Gastrocnemius medialis (tissue), 4 donors: ENCODE results near the gene PHACTR1. TPM values are rescaled to one million over a fixed set of nuclear protein-coding genes. Genes with fewer than 3 reads are reported as not detected.

ENCODE experiments used
- ATAC-seq, 2 donors: fragments of 150-250 bp; one replicate each; pipeline ENCODE4 v1.9.1; 2016
- DNase-seq, 2 donors: peaks; one replicate each; pipeline ENCODE4 v3.0.0-alpha.2; 2019
- H3K27ac ChIP-seq, 4 donors: fragments of 200-600 bp; sonication (generic); 1 replicate in 1 of 4; 2 replicates in 3 of 4; pipeline ENCODE4 v1.5.1; 2016 to 2018; ENCODE audit warnings: mild to moderate bottlenecking in 2 of 4, moderate library complexity in 1 of 4
- H3K27me3 ChIP-seq, 3 donors: fragments of 200-600 bp; sonication (generic) in 2 of 3; 1 replicate in 1 of 3; 2 replicates in 2 of 3; pipeline versions ENCODE4 v1.5.1 to v1.6.0; 2016 to 2019; ENCODE audit warnings: mild to moderate bottlenecking in 1 of 3, moderate library complexity in 1 of 3
- H3K36me3 ChIP-seq, 2 donors: fragments of 200-600 bp; sonication (generic) in 1 of 2; one replicate each; pipeline ENCODE4 v1.5.1; 2017 to 2018
- H3K4me1 ChIP-seq, 2 donors: fragments of 200-600 bp; sonication (generic) in 1 of 2; one replicate each; pipeline ENCODE4 v1.5.1; 2016 to 2017; ENCODE audit warnings: mild to moderate bottlenecking in 2 of 2
- H3K4me3 ChIP-seq, 4 donors: fragments of 200-600 bp; sonication (generic) in 3 of 4; 1 replicate in 1 of 4; 2 replicates in 3 of 4; pipeline ENCODE4 v1.5.1; 2016 to 2019; ENCODE audit warnings: mild to moderate bottlenecking in 2 of 4
- H3K9me3 ChIP-seq, 3 donors: fragments of 200-600 bp; sonication (generic) in 2 of 3; 1 replicate in 1 of 3; 2 replicates in 2 of 3; pipeline ENCODE4 v1.5.1; 2016 to 2019
- CTCF ChIP-seq, 5 experiments: fragments of 450-650 bp in 3 of 5; fragments of 200-600 bp in 2 of 5; sonication (generic) in 2 of 5; IDR thresholded peaks in 4 of 5; conservative IDR thresholded peaks in 1 of 5; 1 replicate in 4 of 5; 2 replicates in 1 of 5; pipeline ENCODE4 v1.5.1; 2016 to 2019; ENCODE audit warnings: antibody characterized with exemption in 5 of 5, mild to moderate bottlenecking in 3 of 5, moderate library complexity in 3 of 5
- POLR2A ChIP-seq, 2 donors: fragments of 450-650 bp; IDR thresholded peaks; one replicate each; pipeline ENCODE4 v1.6.1; 2017; ENCODE audit warnings: antibody characterized with exemption in 2 of 2, mild to moderate bottlenecking in 2 of 2, moderate library complexity in 2 of 2
- in situ Hi-C, 4 donors: fragments of 200-750 bp; cut with MboI; loops; one replicate each; pipeline versions ENCODE4 v1.15.0 to v1.8.0; 2017; ENCODE audit warnings: low sequenced_read_pairs in 4 of 4
- intact Hi-C: fragments of 100-400 bp; cut with DNase I; formaldehyde crosslinking; loops from one replicate; pipeline ENCODE4 v1.15.1; 2023; ENCODE audit warnings: low total_unique reads
- total RNA-seq, 4 donors: library from RNA; depleted of rRNA; stranded (reverse); fragments of >200 nt; gene quantifications; one replicate each; pipeline versions ENCODE4 v1.1.0 to v1.2.3, GENCODE V29; 2016

PHACTR1 gene
- total RNA-seq, 4 donors from 2014 or later, result 0.07 to 0.82 (median 0.21) TPM

DNA sequence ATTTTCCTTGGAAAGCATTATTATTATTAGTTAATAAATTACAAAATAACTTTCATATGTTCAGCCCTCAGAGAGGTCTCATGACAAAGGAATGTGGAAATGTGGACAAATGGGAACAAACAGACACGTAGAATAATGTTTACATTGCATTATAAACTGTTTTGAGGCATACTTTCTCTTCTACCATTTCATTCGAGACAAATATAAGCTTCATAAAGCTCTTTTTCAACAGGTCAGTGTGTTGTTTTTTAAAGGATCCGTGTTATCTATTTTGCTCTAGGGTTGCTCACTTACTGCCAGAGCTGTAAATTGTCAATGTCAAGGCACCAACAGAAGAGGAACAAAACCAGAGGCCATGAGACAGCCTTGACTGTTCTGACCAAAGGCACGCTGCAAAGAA, 256.8 kb downstream of the PHACTR1 start:
- DNase-seq (no peak), ATAC-seq (no peak)
- intact Hi-C loops, result no loop called here
- in situ Hi-C loops, result no loop called here
- Histone ChIP-seq H3K36me3 (no peaks in the 10 kb centered on the region), H3K27ac (no peak overlapping the region), H3K4me3 (no peak overlapping the region), H3K27me3 (no peaks in the 10 kb centered on the region), H3K9me3 (no peaks in the 10 kb centered on the region), H3K4me1 (no peaks in the 10 kb centered on the region)
- TF ChIP-seq CTCF (IDR thresholded peaks at IDR 0.05 in 4 of 5, conservative IDR thresholded peaks at IDR 0.05 in 1 of 5) (no peak), POLR2A (IDR thresholded peaks at IDR 0.05) (no peak)

DNA sequence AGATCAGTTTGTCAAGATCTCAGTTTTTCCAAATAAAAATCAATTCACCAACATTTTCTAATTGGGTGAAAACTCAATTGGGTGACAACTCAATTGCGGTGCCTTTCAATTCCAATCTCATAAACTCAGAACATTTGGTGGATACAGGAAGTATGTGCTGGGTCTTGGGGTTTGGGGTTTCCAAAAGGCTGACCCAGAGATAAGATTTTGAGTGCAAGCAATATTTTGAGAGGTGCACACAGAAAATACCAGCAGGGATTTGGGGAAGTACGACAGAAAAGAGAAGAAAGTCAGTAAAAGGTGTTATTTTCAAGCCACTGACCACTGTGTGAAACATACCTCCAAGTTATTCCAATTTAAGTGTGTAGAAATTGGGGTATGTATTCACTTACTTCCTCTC, 258.0 kb downstream of the PHACTR1 start:
- H3K4me3 ChIP-seq, result no peak overlapping the region
- no peaks in the 10 kb centered on the region for H3K4me1 ChIP-seq
- H3K9me3 ChIP-seq, result no peaks in the 10 kb centered on the region
- no peak for DNase-seq
- intact Hi-C loops (no loop called here), in situ Hi-C loops (no loop called here)
- no peaks in the 10 kb centered on the region for H3K27me3 ChIP-seq
- H3K36me3 ChIP-seq, result no peaks in the 10 kb centered on the region
- ATAC-seq, result no peak
- TF ChIP-seq CTCF (IDR thresholded peaks at IDR 0.05 in 4 of 5, conservative IDR thresholded peaks at IDR 0.05 in 1 of 5), result no peak
- TF ChIP-seq POLR2A (IDR thresholded peaks at IDR 0.05), result no peak
- H3K27ac ChIP-seq, result no peak overlapping the region

- ATAC-seq, result no peak
- TF ChIP-seq CTCF (IDR thresholded peaks at IDR 0.05 in 4 of 5, conservative IDR thresholded peaks at IDR 0.05 in 1 of 5) (no peak), POLR2A (IDR thresholded peaks at IDR 0.05) (no peak)
- no peaks in the 10 kb centered on the region for H3K9me3 ChIP-seq
- intact Hi-C loops, result no loop called here
- in situ Hi-C loops, result no loop called here
- H3K27ac ChIP-seq, result no peak overlapping the region
- no peaks in the 10 kb centered on the region for H3K27me3 ChIP-seq
- H3K36me3 ChIP-seq, result no peaks in the 10 kb centered on the region
- no peak overlapping the region for H3K4me3 ChIP-seq
- no peak for DNase-seq
- H3K4me1 ChIP-seq, result no peaks in the 10 kb centered on the region
Measured at GRCh38 chr6:12976366-12976765, 259.8 kb downstream of the PHACTR1 start.

DNA sequence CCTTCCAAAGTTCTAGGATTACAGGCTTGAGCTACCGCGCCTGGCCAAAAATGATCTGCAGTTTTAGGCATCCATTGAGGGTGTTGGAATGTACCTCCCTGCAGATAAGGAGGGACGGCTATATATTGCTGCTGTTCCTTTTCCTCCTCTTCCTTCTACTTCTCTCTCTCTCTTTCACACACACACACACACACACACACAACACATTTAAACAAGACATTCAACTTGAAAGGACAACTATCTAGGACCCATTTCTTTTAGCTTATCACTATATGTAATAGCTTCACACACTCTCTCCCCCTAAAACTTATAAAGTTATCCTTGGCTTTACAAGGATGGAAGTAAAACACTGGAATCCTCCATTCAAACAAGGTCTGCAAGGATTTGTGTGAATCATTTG, 260.6 kb downstream of the PHACTR1 start:
- in situ Hi-C loops (no loop called here), intact Hi-C loops (no loop called here)
- ATAC-seq, result no peak
- Histone ChIP-seq H3K27ac (no peak overlapping the region), H3K36me3 (no peaks in the 10 kb centered on the region), H3K27me3 (no peaks in the 10 kb centered on the region), H3K9me3 (no peaks in the 10 kb centered on the region), H3K4me1 (no peaks in the 10 kb centered on the region), H3K4me3 (no peak overlapping the region)
- TF ChIP-seq CTCF (IDR thresholded peaks at IDR 0.05 in 4 of 5, conservative IDR thresholded peaks at IDR 0.05 in 1 of 5) (no peak), POLR2A (IDR thresholded peaks at IDR 0.05) (no peak)
- no peak for DNase-seq

DNA sequence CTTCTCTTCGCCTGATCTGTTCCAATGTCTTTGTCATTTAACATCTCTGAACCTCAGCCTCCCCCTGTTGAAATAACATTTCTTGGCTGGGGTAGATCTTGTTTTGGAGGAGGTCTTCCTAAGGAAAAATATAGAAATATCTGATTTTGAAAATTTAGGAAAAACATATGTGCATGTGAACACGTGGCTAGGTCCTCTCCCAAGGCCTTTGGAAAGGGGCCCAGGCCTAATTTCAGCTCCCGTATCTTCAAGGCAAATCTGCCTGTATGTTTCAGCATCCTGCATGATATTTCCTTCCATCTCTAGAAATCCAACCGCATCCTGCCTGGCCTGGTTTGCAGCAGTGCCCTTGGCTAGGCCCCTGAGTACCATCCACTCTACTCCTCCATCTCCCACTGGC, 261.2 kb downstream of the PHACTR1 start:
- H3K9me3 ChIP-seq, result no peaks in the 10 kb centered on the region
- ATAC-seq, result no peak
- no peak overlapping the region for H3K4me3 ChIP-seq
- no peak for DNase-seq
- intact Hi-C loops (no loop called here), in situ Hi-C loops (no loop called here)
- TF ChIP-seq CTCF (IDR thresholded peaks at IDR 0.05 in 4 of 5, conservative IDR thresholded peaks at IDR 0.05 in 1 of 5) (no peak), POLR2A (IDR thresholded peaks at IDR 0.05) (no peak)
- H3K36me3 ChIP-seq, result no peaks in the 10 kb centered on the region
- H3K27me3 ChIP-seq, result no peaks in the 10 kb centered on the region
- H3K4me1 ChIP-seq, result no peaks in the 10 kb centered on the region
- H3K27ac ChIP-seq, result no peak overlapping the region
